ENCODE data around the gene PAXX.

- TF ChIP-seq EZH2 (IDR thresholded peaks at IDR 0.05; ENCODE audit: borderline replicate concordance, insufficient read depth, low read depth, low read length, poor library complexity, severe bottlenecking) (no peak), CTCF (IDR thresholded peaks at IDR 0.05) (no peak)
Measured at GRCh38 chr9:137007108-137007815, 15.0 kb downstream of the PAXX start.
